ENCODE measurements around the gene SH3RF3. TPM values are rescaled to one million over a fixed set of nuclear protein-coding genes. Genes with fewer than 3 reads are reported as not detected.

The SH3RF3 gene
- total and polyA plus RNA-seq, 4 donors, result 2.9 to 9.7 (median 8.6) TPM

GRCh38 chr2:109322641-109323040, 193.6 kb downstream of the SH3RF3 start:
- TF ChIP-seq CTCF (IDR thresholded peaks at IDR 0.05; ENCODE audit: control extremely low read depth, extremely low read depth), result no peak
- H3K27me3 ChIP-seq (ENCODE audit: control insufficient read depth in 3 of 3, insufficient read depth in 3 of 3, low read length in 2 of 3), result no peaks in the 10 kb centered on the region
- WGBS, 2 donors, result 76 to 95% methylated on average over 1 of the region's 1 CpG
- no peak overlapping the region for H3K4me3 ChIP-seq
- DNase-seq (no peak), ATAC-seq (ENCODE audit: insufficient read depth, low FRiP score) (no peak)
- H3K9ac ChIP-seq (ENCODE audit: insufficient read depth in 1 of 2, low read length in 2 of 2), result no peak overlapping the region
- peaks cover 11 to 74% (median 25%) of the 10 kb centered on the region in 5 donors for H3K4me1 ChIP-seq (ENCODE audit: control insufficient read depth in 5 of 5, insufficient read depth in 5 of 5, low read length in 5 of 5)
- H3K9me3 ChIP-seq (ENCODE audit: control insufficient read depth in 4 of 4, insufficient read depth in 3 of 4, low read length in 3 of 4), result no peaks in the 10 kb centered on the region
- no peaks in the 10 kb centered on the region for H3K36me3 ChIP-seq (ENCODE audit: control insufficient read depth in 4 of 4, insufficient read depth in 4 of 4, low read length in 4 of 4)
- peak overlapping the region; percentile 21 to 61 for H3K27ac ChIP-seq (ENCODE audit: low read depth in 1 of 2, low read length in 1 of 2)

GRCh38 chr2:109324861-109325260, 195.9 kb downstream of the SH3RF3 start:
- H3K4me3 ChIP-seq, result no peak overlapping the region
- H3K4me1 ChIP-seq (ENCODE audit: control insufficient read depth in 5 of 5, insufficient read depth in 5 of 5, low read length in 5 of 5), result peaks cover 5 to 58% (median 16%) of the 10 kb centered on the region in 5 donors
- H3K9ac ChIP-seq (ENCODE audit: insufficient read depth in 1 of 2, low read length in 2 of 2), result no peak overlapping the region
- no peak for TF ChIP-seq CTCF (IDR thresholded peaks at IDR 0.05; ENCODE audit: control extremely low read depth, extremely low read depth)
- ATAC-seq (ENCODE audit: insufficient read depth, low FRiP score) (peak; percentile 66), DNase-seq (peak; percentile 85 to 93 (median 93))
- peak overlapping the region; percentile 65 to 68 for H3K27ac ChIP-seq (ENCODE audit: low read depth in 1 of 2, low read length in 1 of 2)
- H3K9me3 ChIP-seq (ENCODE audit: control insufficient read depth in 4 of 4, insufficient read depth in 3 of 4, low read length in 3 of 4), result no peaks in the 10 kb centered on the region
- H3K27me3 ChIP-seq (ENCODE audit: control insufficient read depth in 3 of 3, insufficient read depth in 3 of 3, low read length in 2 of 3), result no peaks in the 10 kb centered on the region
- WGBS, 2 donors, result 64 to 84% methylated on average over 6 of the region's 6 CpGs
- no peaks in the 10 kb centered on the region for H3K36me3 ChIP-seq (ENCODE audit: control insufficient read depth in 4 of 4, insufficient read depth in 4 of 4, low read length in 4 of 4)

DNA sequence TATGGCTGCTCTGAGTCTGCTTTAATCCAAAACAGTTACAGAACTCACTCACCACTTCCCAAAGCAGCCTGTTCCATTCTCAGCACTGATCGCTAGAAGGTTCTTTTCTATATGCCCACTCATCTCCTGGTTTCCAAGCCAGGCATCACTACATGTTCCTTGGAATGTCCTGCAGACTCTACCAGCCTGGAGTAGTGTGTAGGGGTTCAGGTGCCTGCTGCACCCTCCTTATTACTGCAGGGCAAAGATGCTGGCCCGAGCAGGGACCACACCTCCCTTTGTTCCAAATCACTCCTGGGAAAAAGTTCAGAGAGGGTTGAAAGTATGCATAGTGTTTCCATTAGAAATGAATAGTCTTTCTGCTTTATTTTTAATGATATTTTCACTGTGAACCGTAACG, 196.6 kb downstream of the SH3RF3 start:
- ATAC-seq (ENCODE audit: insufficient read depth, low FRiP score), result no peak
- no peak for TF ChIP-seq CTCF (IDR thresholded peaks at IDR 0.05; ENCODE audit: control extremely low read depth, extremely low read depth)
- WGBS, 2 donors, result 90 to 96% methylated on average over 4 of the region's 4 CpGs
- Histone ChIP-seq H3K9ac (ENCODE audit: insufficient read depth in 1 of 2, low read length in 2 of 2) (no peak overlapping the region), H3K9me3 (ENCODE audit: control insufficient read depth in 4 of 4, insufficient read depth in 3 of 4, low read length in 3 of 4) (no peaks in the 10 kb centered on the region), H3K36me3 (ENCODE audit: control insufficient read depth in 4 of 4, insufficient read depth in 4 of 4, low read length in 4 of 4) (no peaks in the 10 kb centered on the region), H3K27ac (ENCODE audit: low read depth in 1 of 2, low read length in 1 of 2) (peak overlapping the region; percentile 65 to 84), H3K4me3 (no peak overlapping the region), H3K4me1 (ENCODE audit: control insufficient read depth in 5 of 5, insufficient read depth in 5 of 5, low read length in 5 of 5) (peaks cover 0 to 53% (median 12%) of the 10 kb centered on the region in 5 donors), H3K27me3 (ENCODE audit: control insufficient read depth in 3 of 3, insufficient read depth in 3 of 3, low read length in 2 of 3) (no peaks in the 10 kb centered on the region)
- DNase-seq, result no peak

DNA sequence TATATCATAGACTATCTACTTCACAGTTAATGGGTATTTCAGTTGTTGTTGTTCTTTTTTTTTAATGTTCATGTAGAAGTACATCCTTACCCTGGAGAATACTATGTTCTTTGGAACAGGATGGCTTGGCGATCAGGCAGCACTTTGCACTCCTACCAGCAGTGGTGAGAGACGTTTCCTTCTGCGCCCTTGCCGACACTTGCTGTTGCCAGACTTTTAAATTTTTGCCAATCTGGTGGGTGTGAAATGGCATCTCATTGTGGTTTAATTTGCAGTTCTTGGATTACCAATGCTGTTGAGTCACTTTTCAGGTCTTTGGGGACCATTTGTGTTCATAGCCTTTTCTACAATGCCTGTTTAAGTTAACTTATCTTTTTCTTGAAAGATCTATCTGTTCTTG, 197.3 kb downstream of the SH3RF3 start:
- H3K27me3 ChIP-seq (ENCODE audit: control insufficient read depth in 3 of 3, insufficient read depth in 3 of 3, low read length in 2 of 3), result no peaks in the 10 kb centered on the region
- no peak overlapping the region for H3K27ac ChIP-seq (ENCODE audit: low read depth in 1 of 2, low read length in 1 of 2)
- no peak for ATAC-seq (ENCODE audit: insufficient read depth, low FRiP score)
- no peak overlapping the region for H3K9ac ChIP-seq (ENCODE audit: insufficient read depth in 1 of 2, low read length in 2 of 2)
- DNase-seq, result no peak
- TF ChIP-seq CTCF (IDR thresholded peaks at IDR 0.05; ENCODE audit: control extremely low read depth, extremely low read depth), result no peak
- no peaks in the 10 kb centered on the region for H3K9me3 ChIP-seq (ENCODE audit: control insufficient read depth in 4 of 4, insufficient read depth in 3 of 4, low read length in 3 of 4)
- H3K4me3 ChIP-seq, result no peak overlapping the region
- 94 to 96% methylated on average over 4 of the region's 4 CpGs for WGBS, 2 donors
- H3K4me1 ChIP-seq (ENCODE audit: control insufficient read depth in 5 of 5, insufficient read depth in 5 of 5, low read length in 5 of 5), result peaks cover 0 to 54% (median 14%) of the 10 kb centered on the region in 5 donors
- no peaks in the 10 kb centered on the region for H3K36me3 ChIP-seq (ENCODE audit: control insufficient read depth in 4 of 4, insufficient read depth in 4 of 4, low read length in 4 of 4)

Measured in lung (tissue), 12 donors.